ENCODE measurements around the gene IRX5.

Gene IRX5

GRCh38 chr16:54930005-54930868 lies at the start of gene IRX5:
TSS of gene IRX5 (plus strand) at chr16:54930865. CDS start at chr16:54931199, 334 bp downstream.
- peak; percentile 56 to 60 for DNase-seq

GRCh38 chr16:54882556-54882955 lies 48.1 kb upstream of the IRX5 start:
- no peak for DNase-seq

GRCh38 chr16:54883358-54883757 lies 47.3 kb upstream of the IRX5 start:
- no peak for DNase-seq

GRCh38 chr16:54886078-54886477 lies 44.6 kb upstream of the IRX5 start:
- DNase-seq = no peak

GRCh38 chr16:54890381-54890780 lies 40.3 kb upstream of the IRX5 start:
- no peak for DNase-seq

- DNase-seq = no peak
Observed at GRCh38 chr16:54891346-54891745, 39.3 kb upstream of the IRX5 start.

GRCh38 chr16:54892981-54893380 lies 37.7 kb upstream of the IRX5 start:
- no peak for DNase-seq

- DNase-seq = no peak
Observed at GRCh38 chr16:54897930-54898329, 32.7 kb upstream of the IRX5 start.

- DNase-seq = no peak
Observed at GRCh38 chr16:54901606-54902005, 29.1 kb upstream of the IRX5 start.

GRCh38 chr16:54903047-54903446 lies 27.6 kb upstream of the IRX5 start:
- no peak for DNase-seq

GRCh38 chr16:54911079-54911478 lies 19.6 kb upstream of the IRX5 start:
- no peak for DNase-seq

GRCh38 chr16:54912720-54913119 lies 17.9 kb upstream of the IRX5 start:
- no peak for DNase-seq

GRCh38 chr16:54921206-54921824 lies 9.3 kb upstream of the IRX5 start:
- no peak for DNase-seq

- no peak for DNase-seq
Observed at GRCh38 chr16:54923055-54923473, 7.6 kb upstream of the IRX5 start.

GRCh38 chr16:54923988-54924387 lies 6.7 kb upstream of the IRX5 start:
- no peak for DNase-seq

- DNase-seq = peak in 1 of 2 donors; percentile 1
Observed at GRCh38 chr16:54926166-54926838, 4.4 kb upstream of the IRX5 start.

- DNase-seq = peak in 1 of 2 donors; percentile 1
Observed at GRCh38 chr16:54927125-54928015, 3.3 kb upstream of the IRX5 start.

GRCh38 chr16:54928016-54928356 lies 2.7 kb upstream of the IRX5 start:
- peak in 1 of 2 donors; percentile 7 for DNase-seq

GRCh38 chr16:54928411-54929089 lies 2.1 kb upstream of the IRX5 start:
- DNase-seq = peak; percentile 34 to 41

- DNase-seq = peak; percentile 97 to 100
Observed at GRCh38 chr16:54929090-54930004, 1.3 kb upstream of the IRX5 start.

- no peak for DNase-seq
Observed at GRCh38 chr16:54930869-54931119, 129 bp downstream of the IRX5 start.
